ENCODE data around the gene ADCY2.

ADCY2 gene

DNA sequence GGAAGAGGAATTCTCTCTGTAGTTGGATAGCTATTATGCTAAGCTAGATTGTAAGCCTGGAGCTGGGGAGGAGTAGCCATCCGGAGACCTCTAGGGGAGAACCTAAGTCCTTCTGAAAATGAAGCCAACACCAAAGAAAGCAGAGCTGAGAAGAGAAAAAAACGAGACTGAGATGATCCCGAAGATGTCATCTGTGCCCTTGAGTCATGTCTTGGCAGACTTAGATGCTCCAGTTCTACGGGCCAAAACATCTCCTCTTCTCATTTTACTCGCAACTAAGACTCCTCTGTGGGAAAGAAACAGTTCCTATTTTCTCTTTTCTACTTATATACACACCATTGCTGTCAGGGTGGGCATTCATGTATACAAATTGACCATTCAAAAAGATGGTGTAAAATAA lies 34.3 kb upstream of the ADCY2 start:
- H3K4me3 ChIP-seq (replicated peaks; ENCODE audit: insufficient read depth, low read length), result no peak overlapping the region
- TF ChIP-seq, protein P1, sequence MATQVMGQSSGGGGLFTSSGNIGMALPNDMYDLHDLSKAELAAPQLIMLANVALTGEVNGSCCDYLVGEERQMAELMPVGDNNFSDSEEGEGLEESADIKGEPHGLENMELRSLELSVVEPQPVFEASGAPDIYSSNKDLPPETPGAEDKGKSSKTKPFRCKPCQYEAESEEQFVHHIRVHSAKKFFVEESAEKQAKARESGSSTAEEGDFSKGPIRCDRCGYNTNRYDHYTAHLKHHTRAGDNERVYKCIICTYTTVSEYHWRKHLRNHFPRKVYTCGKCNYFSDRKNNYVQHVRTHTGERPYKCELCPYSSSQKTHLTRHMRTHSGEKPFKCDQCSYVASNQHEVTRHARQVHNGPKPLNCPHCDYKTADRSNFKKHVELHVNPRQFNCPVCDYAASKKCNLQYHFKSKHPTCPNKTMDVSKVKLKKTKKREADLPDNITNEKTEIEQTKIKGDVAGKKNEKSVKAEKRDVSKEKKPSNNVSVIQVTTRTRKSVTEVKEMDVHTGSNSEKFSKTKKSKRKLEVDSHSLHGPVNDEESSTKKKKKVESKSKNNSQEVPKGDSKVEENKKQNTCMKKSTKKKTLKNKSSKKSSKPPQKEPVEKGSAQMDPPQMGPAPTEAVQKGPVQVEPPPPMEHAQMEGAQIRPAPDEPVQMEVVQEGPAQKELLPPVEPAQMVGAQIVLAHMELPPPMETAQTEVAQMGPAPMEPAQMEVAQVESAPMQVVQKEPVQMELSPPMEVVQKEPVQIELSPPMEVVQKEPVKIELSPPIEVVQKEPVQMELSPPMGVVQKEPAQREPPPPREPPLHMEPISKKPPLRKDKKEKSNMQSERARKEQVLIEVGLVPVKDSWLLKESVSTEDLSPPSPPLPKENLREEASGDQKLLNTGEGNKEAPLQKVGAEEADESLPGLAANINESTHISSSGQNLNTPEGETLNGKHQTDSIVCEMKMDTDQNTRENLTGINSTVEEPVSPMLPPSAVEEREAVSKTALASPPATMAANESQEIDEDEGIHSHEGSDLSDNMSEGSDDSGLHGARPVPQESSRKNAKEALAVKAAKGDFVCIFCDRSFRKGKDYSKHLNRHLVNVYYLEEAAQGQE (IDR thresholded peaks at IDR 0.05; ENCODE audit: insufficient replicate concordance, low read depth), result no peak
- TF ChIP-seq, protein P2, sequence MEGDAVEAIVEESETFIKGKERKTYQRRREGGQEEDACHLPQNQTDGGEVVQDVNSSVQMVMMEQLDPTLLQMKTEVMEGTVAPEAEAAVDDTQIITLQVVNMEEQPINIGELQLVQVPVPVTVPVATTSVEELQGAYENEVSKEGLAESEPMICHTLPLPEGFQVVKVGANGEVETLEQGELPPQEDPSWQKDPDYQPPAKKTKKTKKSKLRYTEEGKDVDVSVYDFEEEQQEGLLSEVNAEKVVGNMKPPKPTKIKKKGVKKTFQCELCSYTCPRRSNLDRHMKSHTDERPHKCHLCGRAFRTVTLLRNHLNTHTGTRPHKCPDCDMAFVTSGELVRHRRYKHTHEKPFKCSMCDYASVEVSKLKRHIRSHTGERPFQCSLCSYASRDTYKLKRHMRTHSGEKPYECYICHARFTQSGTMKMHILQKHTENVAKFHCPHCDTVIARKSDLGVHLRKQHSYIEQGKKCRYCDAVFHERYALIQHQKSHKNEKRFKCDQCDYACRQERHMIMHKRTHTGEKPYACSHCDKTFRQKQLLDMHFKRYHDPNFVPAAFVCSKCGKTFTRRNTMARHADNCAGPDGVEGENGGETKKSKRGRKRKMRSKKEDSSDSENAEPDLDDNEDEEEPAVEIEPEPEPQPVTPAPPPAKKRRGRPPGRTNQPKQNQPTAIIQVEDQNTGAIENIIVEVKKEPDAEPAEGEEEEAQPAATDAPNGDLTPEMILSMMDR (IDR thresholded peaks at IDR 0.05; ENCODE audit: insufficient read depth, low read length), result no peak
- TF ChIP-seq SPI1 (IDR thresholded peaks at IDR 0.05; ENCODE audit: borderline replicate concordance, low read depth) (no peak), GABPA (IDR thresholded peaks at IDR 0.05; ENCODE audit: low read depth) (no peak), POLR2AphosphoS5 (IDR thresholded peaks at IDR 0.05; ENCODE audit: low read depth) (no peak)
- no peaks in the 10 kb centered on the region for H3K27me3 ChIP-seq (ENCODE audit: insufficient read depth, poor library complexity, severe bottlenecking)
- no peak overlapping the region for H3K27ac ChIP-seq (replicated peaks)
- no peak for DNase-seq (ENCODE audit: low read depth in 1 of 2, low spot score in 1 of 2)

DNA sequence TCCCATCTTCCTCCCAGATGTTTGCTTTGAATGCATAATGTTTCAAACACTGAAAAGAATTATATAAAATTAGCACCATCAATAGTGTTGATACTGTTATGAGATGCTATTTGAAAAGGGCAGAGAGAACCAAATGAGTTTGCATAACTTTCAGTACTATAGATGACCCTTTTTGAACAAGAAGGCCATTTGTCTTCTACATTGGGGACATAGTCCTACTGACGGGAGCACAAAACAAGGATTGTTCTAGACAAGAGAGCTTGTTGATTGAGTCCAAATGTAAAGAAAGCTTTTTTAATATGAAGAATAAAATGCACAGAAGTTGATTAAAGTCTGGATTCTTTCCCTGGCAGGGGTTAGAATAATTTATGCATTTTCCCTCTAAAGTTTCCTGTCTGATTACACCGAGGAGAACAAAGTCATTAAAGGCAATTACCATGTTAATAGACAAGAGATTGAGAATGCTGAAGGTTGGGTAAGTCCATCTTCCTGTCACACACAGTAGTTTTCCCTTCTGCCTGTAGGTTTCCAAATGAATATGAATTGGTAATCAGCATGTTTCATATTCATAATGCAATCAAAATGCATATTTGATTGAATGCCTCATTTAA lies 32.8 kb upstream of the ADCY2 start:
- no peaks in the 10 kb centered on the region for H3K27me3 ChIP-seq (ENCODE audit: insufficient read depth, poor library complexity, severe bottlenecking)
- no peak for TF ChIP-seq POLR2AphosphoS5 (IDR thresholded peaks at IDR 0.05; ENCODE audit: low read depth)
- TF ChIP-seq, protein P2 (IDR thresholded peaks at IDR 0.05; ENCODE audit: insufficient read depth, low read length), result no peak
- TF ChIP-seq GABPA (IDR thresholded peaks at IDR 0.05; ENCODE audit: low read depth), result no peak
- no peak for TF ChIP-seq SPI1 (IDR thresholded peaks at IDR 0.05; ENCODE audit: borderline replicate concordance, low read depth)
- TF ChIP-seq, protein P1 (IDR thresholded peaks at IDR 0.05; ENCODE audit: insufficient replicate concordance, low read depth), result no peak
- H3K4me3 ChIP-seq (replicated peaks; ENCODE audit: insufficient read depth, low read length), result no peak overlapping the region
- no peak overlapping the region for H3K27ac ChIP-seq (replicated peaks)
- DNase-seq (ENCODE audit: low read depth in 1 of 2, low spot score in 1 of 2), result no peak

DNA sequence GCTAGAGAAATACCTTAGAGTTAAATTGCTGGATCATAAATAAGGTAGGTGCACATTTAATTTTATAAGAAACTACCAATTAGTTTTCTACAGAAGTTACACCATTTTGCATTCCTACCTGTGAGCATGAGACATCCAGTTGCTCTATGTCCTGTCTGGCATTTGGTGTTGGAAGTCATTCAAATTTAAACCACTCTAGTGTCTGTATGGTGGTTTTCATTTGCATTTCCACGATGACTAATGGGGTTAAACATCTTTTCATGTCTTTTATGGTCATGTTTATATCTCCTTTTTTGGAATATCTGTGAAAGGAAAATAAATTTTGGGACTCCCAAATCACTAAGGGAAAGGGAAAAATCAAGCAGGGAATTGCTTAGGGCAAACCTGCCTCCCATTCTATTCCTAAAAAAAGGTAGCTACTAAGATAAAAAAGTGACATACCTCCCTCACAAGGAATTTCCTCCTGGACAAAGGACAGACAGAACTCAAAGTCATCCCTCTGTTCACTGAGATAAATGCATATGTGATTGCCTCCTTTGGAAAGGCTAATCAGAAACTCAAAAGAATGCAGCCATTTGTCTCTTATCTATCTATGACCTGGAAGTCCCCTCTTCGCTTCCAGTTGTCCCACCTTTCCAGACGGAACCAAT lies 31.6 kb upstream of the ADCY2 start:
- H3K27me3 ChIP-seq (ENCODE audit: insufficient read depth, poor library complexity, severe bottlenecking), result no peaks in the 10 kb centered on the region
- H3K4me3 ChIP-seq (replicated peaks; ENCODE audit: insufficient read depth, low read length), result no peak overlapping the region
- DNase-seq (ENCODE audit: low read depth in 1 of 2, low spot score in 1 of 2), result no peak
- no peak for TF ChIP-seq POLR2AphosphoS5 (IDR thresholded peaks at IDR 0.05; ENCODE audit: low read depth)
- H3K27ac ChIP-seq (replicated peaks), result no peak overlapping the region

DNA sequence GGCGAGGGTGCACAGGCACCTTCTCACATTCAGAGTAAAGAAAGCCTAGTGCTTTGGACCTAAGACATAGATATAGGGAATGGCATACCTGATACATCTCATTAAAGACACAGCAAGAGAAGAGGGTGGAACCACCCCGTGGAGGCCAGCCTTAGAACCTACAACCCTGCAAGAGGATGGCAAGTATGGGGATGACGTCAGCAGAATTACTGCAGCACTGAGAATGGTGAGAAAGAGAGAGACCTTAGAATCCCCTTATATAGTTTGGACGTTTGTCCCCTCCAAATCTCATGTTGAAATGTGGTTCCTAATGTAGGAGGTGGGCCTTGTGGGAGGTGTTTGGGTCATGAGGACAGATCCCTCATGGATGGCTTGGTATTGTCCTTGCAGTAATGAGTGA lies 28.2 kb upstream of the ADCY2 start:
- Histone ChIP-seq H3K27ac (replicated peaks) (no peak overlapping the region), H3K4me3 (replicated peaks; ENCODE audit: insufficient read depth, low read length) (no peak overlapping the region), H3K27me3 (ENCODE audit: insufficient read depth, poor library complexity, severe bottlenecking) (no peaks in the 10 kb centered on the region)
- TF ChIP-seq POLR2AphosphoS5 (IDR thresholded peaks at IDR 0.05; ENCODE audit: low read depth), result no peak
- no peak for TF ChIP-seq SPI1 (IDR thresholded peaks at IDR 0.05; ENCODE audit: borderline replicate concordance, low read depth)
- TF ChIP-seq, protein P1 (IDR thresholded peaks at IDR 0.05; ENCODE audit: insufficient replicate concordance, low read depth), result no peak
- TF ChIP-seq, protein P2 (IDR thresholded peaks at IDR 0.05; ENCODE audit: insufficient read depth, low read length), result no peak
- TF ChIP-seq GABPA (IDR thresholded peaks at IDR 0.05; ENCODE audit: low read depth), result no peak
- no peak for DNase-seq (ENCODE audit: low read depth in 1 of 2, low spot score in 1 of 2)

Measured in HL-60 (cell line).